GM18861 (cell line): ENCODE measurements around the gene CABLES1.

Source experiments
- ATAC-seq: cut with Tn5 transposase; IDR thresholded peaks from one replicate; pipeline ENCODE4 v1.9.1; 2021; ENCODE audit not compliant: unreplicated experiment

Gene CABLES1

DNA sequence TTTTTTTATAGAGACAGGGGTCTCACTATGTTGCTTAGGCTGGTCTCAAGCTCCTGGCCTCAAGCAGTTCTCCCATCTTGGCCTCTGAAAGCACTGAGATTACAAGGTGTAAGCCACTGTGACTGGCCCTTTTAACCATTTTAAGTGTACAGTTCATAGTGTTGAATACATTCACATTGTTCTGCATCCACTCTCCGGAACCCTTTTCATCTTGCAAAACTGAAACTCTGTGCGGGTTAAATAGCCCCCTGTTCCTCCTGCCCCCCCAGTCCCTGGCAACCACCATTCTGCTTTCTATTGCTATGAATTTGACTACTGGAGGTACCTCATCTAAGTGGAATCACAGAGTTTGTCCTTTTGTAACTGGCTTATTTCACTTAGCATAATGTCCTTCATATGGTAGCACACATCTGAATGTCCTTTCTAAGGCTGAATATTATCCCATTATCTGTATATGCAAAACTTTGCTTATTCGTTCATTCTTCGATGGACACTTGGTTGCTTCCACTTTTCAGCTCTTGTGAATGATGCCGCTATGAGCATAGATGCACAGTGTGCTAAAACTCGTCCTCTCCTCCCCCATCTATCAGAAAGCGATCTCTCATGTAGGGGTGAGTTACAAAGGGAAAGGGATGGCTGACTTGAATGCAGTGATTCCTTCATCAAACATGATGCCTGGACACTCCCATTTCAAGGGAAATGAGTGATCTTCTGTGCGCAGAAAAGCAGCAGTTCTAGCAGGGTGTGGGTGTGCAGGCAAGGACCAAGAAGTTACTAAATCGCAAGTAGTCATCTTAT is 30.2 kb downstream of the CABLES1 start:
- no peak for ATAC-seq

DNA sequence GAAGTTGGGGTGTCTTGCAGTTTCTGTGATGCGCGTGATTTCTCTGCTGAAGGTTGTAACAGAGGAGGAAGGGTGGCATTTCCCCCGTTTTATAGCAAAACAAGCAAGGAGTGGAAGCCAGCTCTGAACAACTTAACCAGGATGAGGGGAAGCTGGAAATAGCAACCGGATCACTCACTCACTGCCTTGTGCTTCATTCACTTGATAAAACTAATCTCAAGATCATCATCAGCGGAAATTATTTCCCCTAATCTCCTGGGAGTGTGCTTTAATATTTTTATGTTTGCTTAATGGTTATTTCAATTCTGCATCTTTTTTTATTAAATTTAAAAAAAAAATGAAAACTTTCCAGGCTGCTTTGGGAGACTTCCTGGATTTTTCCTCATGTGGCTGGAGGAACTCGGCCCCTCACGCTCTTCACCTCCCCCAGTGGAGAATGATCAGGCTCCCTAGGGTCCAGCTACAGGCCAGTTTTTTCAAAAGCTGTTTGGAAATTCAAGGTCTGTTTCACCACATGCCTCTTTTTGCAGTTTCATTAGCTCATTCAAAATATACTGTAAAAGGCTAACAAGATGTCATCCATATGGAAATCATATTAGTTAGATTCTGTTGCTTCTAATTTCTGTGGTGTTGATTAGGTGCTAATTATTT is 31.7 kb downstream of the CABLES1 start:
- ATAC-seq: no peak

DNA sequence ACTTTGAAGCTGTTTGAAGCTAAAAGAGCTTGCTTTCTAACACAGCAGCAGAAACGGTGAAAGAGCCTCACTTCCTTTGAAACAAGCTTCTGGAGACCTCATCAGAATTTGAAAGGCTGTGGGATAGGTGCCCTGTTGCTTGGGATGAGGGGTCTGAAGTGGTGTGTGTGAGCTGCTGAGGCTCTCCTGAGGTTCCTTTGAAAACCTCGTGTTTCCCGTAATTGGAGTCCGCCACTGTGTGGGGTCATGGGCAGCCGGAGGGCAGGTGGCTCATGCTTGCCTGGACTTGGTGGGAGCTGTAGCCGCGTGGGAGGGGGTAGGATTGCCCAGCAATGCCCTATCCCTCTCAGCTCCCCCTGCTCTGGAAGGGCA is 34.4 kb downstream of the CABLES1 start:
- no peak for ATAC-seq

DNA sequence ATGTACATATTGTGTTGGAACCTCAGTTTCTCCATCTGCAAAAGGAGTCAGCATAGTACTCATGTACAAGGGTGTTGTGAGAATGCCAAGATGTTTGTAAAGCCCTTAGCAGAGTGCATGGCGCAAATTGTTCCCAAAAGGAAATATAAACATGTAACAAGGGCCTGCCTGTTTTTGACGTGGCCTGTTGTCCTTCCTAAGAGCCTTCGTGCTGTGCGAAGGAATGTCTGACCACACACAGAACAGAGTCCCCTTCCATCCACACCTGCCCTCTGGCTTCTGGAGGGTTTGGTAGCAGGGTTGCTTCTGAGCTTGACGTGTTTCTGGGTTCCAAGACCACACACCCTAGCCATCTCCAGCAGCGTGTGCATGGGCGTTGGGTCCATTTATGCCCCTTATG is 34.9 kb downstream of the CABLES1 start:
- ATAC-seq: no peak

DNA sequence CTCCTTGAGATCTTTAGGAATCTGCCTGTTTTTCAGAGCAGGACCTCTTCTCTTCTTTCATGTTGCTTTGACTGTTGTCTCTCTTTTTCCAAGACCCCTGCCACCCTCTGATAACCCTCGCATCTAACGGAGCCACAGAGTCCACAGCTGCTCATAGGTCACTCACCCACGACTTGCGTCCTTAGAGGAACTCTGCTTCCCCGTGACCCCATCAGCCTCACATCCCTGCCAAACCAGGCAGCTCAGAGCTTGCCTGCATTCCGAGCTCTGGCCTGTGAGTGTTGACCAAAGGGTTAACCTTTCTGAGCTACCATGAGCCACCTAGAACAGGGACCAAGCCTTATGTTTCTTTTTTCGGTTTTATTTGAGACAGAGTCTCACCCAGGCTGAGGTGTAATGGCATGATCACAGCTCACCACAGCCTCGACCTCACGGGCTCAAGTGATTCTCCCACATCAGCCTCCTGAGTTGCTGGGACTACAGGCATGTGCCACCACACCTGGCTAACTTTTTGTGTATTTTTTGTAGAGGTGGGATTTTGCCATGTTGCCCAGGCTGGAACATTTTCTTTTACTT is 36.4 kb downstream of the CABLES1 start:
- no peak for ATAC-seq

DNA sequence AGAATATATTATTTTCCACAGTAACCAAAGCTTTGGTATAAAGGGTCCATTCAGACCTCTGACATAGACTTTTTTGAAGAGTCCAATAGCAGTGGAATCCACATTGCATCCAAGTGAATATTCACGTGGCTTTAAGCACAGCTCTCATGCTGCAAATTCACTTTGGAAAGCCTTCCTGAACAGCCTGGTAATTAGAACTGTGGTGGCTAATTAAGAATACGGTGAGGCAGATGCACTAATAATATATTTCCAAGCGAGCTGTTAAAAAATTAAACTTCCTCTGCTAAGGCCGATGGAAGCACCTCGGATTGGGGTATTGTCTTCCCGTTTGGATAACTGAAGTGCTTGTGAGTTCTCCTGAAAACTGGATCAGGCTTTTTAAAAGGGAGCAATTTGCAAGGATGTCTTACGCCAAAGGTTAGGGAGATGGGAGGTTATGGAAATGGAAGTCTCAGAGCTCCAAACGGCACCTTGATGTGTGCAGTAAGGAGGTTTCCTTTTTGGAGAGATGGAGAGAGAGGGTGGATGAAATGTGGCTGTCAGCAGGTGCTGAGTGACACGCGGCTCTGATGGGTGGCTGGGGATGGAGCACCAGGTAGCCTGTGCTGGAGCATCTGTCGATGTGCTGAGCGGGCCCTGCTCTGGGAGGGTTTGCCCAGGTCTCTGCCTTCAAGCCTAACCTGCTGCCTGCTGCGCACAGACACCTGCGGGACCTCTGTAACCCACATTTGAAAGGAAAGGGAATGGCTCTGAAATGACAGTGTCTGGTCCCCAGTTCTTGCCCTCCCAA is 37.5 kb downstream of the CABLES1 start:
- no peak for ATAC-seq

DNA sequence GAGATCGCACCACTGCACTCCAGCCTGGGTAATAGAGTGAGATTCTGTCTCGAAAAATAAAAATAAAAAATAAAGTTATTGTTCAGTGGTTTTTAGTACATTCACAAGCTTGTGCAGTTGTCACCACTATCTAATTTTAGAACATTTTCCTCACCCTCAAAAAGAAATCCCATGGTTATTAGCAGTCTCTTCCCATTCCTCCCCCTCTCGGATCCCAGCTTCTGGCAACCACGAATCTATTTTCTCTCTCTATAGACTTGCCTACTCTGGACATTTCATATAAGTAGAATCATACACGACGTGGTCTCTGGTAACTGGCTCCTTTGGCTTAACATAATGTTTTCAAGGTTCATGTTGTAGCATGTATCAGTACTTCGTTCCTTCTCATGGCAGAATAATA is 38.6 kb downstream of the CABLES1 start:
- no peak for ATAC-seq

DNA sequence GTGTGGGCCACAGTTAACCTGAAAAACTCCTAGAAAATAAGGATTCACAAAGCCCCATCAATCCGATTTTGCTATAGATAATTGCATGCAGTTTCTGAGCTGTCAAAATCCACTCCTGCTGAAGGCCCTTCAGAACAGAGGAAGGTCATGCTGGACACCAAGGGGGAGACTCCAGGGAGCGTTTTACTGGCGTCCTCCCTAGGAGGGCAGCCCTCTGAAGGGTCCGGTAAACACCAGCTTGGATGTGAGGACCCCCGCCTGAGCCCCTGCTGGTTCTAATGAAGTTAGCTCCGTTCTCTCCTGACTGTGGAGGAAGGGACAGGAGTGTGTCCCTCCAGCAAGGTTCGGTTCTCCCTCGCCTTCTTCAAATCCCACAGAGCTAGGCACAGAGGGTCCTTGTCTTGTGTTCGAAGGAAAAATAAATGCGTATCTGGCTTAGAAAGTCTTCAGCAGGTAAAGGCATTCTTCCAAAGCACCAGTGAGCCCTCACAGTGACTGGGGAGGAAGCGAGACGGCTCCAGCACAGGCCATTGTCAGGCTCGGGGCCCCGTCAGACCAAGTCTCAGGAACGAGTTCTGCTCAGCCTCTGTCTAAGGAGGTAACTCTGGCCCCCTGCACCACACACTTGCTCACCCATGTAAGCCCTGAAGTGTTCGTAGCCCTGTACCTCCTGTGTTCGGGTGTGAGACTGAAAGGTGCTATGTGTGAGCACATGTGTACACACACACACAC is 41.6 kb downstream of the CABLES1 start:
- ATAC-seq: no peak

DNA sequence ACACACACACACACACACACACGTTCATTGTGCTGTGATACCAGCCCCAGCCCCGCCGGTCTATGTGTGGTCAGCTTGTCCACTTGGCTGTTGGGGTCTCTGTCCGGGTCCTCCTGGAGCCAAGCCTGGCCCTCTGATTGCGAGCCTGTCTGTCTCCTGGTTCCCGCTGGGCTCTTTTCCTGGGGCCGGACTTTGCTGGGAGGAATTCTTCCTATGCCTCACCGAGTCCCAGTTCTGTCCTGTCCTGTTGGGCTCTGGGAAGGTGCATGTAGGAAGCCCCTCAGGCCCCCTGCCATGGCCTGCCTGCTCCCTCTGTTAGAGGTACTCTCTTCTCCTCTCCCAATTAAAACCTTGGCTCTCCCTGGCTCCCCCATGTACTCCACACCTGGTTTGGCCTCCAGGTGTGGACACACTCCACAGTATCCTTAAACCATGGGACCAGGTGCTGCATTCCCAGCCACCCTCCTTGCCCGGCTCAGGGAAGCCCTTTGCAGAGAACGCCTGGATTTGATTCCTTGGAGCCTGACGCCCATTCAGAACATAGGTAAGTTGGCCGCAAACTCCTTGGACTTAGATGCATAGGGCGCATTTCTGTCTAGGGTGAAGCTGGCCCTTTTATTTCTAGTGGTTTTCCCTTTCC is 42.3 kb downstream of the CABLES1 start:
- ATAC-seq: no peak

DNA sequence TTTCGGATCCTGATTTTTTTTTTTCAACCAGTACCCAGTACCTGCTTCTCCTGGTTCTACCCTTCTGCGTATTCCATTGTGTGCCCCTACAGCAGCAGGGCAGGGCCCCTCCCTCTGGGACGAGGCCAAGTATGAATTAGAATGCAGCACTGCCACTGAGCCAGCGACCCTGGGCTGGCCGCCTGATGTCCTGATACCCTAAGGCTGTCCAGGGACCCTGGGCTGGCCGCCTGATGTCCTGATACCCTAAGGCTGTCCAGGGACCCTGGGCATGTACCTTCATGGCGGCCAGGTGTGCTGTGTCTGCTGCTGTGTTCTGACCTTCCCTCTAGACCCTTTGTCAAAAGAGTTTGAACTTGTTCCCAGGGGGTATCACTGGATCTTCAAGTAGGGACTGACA is 42.9 kb downstream of the CABLES1 start:
- no peak for ATAC-seq

DNA sequence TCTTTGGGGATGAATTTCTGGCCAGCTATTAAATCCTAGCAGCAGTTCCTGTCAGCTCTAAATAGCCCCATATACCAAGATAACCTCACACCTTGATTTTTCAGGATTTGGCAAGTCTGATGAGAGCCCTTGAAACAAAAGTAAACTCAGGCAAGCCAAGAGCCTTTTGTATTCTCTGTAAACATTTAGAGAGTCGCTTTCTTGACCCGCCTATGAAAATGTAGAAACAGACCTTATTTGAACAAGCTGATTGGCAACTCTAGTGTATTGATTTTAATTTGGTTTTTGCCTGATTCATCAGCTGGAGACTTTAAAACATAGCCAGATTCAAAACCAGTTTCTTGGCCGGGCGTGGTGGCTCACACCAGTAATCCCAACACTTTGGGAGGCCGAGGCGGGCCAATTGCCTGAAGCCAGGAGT is 43.4 kb downstream of the CABLES1 start:
- ATAC-seq: no peak

DNA sequence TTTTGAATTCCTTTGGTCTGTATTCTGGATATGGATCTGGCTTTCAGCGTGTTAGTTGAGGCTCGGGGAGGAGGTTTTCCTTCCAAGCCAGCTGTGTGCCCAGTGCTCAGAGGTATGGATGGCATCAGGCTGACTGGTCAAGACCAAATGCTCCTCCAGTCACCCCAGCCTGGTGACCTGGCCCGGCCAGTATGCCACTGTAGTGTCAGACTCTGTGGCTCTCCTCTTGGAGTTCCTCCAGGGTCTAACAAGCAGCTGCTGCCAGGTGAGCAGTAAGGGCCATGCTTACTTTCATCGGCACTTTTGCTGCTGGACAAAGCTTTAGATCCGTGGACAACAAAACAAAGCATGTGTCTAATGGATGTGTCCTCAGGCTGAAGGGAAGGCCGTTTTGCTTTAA is 44.1 kb downstream of the CABLES1 start:
- no peak for ATAC-seq

DNA sequence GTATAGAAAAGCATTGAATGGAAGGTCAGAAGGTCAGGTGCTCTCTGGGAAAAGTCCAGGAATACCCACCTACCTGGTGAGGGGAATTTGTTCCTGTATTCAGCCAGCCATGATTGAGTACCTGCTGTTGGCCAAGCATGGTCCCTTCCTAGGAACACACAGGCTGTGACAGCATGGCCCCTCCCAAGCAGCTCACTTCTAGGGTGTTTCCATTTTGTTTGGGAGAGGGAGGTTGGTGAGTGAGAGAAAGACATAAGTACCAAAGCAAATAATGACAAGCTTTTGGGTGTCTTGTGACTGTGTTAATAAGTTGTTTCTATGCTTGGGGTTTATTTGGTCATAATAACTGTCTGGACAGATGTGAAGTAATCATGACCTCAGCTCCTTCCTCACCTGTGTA is 46.3 kb downstream of the CABLES1 start:
- ATAC-seq: no peak

DNA sequence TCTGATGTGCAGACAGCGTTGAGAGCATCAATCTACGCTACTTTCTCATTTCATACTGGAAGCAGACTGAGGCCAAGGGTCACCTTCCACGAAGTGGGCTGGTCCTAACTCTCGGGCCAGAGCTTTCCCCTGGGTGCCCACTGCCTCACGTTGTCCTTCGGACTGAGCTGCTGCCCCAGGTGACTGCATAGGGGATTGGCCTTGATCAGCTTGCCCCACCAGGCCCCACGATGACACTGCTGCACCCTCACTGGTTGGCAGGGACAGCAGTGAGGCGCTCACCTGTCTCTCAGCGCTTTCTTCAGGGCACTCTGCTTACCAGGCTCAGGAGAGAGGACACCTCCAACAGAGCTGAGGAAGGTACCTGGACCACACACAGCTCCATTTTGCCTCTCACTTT is 47.3 kb downstream of the CABLES1 start:
- ATAC-seq: no peak

DNA sequence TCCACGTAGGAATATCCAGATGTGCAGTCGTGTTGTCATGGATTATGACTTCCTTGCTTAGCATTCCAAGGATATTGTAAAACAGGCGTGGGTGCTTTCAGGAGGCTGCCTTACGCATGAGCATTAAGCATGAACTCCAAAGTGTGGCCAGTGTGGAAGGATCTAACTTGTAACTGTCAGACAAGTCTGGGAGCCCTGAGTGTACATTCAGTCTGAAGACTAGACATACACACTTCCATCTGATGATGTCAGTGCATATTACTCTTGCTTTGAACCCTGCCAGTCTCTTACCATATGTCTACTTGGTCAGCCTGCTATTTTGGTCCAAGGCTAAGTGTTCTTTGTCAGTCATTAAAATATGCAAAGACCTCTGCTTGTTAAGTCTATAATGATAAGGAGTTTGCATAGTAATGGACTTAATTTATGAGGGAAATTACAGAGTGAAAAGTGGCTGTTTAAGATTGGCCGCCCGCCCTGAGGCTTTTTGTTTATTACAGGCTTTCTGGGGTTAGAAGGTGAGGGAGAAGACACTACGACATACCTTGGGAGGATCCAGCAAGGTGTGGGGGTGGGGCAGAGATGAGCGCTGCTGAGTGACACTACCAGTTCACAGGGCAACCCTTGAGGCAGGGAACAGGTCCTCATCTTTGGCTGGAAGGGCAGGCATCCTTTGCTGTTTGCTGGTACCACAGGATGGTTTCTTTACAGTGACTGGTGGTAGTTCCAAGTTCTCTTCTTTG is 48.3 kb downstream of the CABLES1 start:
- ATAC-seq: no peak

DNA sequence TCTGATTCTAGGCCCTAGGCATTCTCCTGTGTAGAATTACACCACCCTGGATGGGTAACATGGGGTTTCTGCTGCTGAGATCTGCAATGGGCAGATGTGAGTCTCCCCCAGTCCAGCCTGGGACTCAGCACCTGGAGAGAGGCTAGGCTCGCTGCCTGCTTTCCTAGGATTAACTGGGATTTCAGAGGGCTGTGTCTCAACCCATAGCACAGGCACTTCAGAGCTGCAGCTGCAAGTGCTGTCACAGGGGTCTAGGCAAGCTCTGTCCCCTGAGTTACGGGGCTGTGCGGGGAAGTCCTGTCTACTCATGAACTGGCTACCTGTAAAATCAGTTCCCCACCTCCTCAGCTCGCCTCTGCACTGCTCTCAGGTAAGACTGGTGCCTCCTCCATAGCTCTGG is 51.5 kb downstream of the CABLES1 start:
- no peak for ATAC-seq

DNA sequence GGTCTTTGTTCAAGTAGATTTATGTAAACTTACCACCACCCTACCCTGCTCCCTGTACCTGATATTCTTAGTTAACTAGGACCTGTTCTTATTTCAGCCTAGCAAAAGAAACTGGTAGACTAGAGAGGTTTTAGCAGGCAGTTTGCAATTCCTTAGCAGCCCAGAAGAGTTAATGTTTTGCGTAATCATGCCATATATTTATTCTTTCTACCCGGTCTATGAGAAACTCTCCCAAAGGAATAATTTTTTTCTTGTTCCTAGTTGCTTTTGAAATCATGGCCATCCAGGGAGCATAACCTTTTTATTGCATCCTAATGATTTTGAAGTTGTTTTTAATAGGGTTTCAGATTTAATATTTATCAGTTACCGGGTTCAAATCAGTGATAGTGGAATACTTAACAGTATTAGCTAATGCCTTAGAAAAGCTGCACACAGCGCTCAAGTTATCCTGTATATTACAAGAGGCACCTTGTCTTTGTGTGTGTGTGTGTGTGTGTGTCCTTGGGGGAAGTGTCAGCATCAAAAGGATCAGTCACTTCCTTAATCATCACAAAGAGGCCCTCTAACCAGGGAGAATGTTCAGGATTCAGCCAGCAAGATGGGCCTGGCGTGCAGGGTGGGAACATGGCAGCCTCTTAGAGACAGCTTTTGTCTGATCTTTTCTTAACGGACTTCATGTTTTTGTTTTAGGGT is 52.9 kb downstream of the CABLES1 start:
- no peak for ATAC-seq

DNA sequence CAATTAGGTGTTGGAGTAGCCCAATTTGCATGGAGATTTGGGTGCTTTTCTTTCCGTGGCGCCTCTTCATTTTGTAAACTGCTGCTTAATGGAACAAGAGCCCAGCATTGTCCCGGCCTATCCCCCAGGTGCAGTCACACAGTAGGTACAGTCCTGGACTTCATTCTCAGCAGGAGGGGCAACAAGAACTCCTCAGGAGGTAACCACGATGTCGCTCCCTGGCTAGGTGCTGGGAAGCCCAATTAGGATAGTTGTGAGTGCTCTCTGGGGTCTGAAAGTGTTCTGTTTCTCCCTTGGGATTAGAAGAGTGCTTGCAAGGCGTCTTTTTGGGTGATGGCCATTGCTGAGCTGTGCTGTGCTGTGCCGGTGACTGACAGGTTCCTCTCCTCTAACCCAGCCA is 53.8 kb downstream of the CABLES1 start:
- no peak for ATAC-seq
